Hematopoietic multipotent progenitor cell treated with erythropoietin and hydrocortisone succinate and interleukin-3 and kit ligand, for 8 days (in vitro differentiated cells): ENCODE measurements around the gene SLCO2A1.

Source experiments
- DNase-seq: peaks from one replicate; pipeline ENCODE4 v3.0.0-alpha.2; 2015

Gene SLCO2A1

GRCh38 chr3:133894353-133895207, 135.1 kb downstream of the SLCO2A1 start:
- DNase-seq, result no peak

- DNase-seq, result no peak
These were observed 135.9 kb downstream of the SLCO2A1 start for GRCh38 chr3:133893683-133894352.

- peak; percentile 99 for DNase-seq
These were observed 137.0 kb downstream of the SLCO2A1 start for GRCh38 chr3:133892541-133893231.

DNA sequence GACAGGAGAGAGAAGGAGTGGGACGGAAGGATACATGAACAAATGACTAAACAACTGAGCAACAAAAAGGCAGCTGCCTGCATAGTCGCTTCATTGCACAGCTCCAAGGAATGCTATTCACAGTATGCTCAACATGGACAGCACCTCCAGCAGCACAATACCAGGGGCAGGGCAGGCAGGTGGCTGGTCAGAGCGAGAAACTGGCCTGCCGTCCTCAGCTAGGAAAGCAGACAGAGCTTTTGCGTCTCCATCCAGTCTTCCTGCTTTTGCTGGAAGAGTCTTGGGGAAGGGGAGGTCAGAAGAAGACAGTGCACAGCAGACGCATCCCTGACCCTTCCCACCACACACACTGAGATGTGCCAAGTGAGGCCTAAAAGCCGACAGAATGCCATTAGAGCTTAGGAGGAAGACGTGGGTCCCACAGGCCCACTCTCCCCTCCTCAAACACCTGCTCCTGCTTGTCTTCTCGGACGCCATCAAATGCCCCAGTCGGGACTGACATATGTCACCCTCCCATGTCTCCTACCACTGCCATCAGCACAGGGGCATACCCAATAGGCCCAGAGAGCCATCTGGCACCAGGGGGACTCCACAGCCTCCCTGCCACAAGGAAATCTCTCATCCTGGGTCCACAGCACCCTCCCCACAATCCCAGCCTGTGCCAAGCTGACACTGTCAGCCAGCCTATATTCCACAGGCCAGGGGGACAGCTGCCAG, 137.9 kb downstream of the SLCO2A1 start:
- no peak for DNase-seq

DNA sequence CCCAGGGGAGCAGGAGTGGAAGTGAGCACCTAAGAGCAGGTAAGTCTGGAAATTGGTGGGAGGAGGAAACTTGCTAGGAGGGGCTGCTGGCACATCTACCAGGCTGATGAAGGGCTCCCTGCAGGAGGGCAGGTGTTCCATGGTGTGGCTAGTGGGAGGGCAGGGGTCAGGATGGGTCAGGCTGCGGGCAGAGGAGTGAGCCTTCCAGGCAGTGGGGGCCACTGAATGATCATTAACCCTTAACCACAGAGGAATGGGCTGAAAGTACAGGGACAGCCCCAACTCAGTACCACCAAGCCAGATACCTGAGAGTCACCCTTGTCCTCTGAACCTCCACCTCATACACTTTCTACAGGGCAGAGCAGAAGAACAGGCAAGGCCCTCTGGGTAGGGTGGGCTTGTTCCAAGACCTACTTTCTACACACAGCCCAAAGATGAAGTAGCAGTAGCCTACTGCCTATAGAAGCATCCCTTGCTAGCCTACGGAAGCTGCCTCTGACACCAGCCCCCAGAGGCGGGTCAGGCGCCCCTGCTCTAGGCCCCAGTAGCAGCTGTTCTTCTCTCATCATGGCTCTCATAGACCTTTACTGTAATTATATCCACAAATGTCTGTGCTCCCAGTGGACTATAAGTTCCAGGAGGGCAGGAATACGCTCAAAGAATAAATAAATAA, 138.6 kb downstream of the SLCO2A1 start:
- no peak for DNase-seq

- no peak for DNase-seq
These were observed 139.7 kb downstream of the SLCO2A1 start for GRCh38 chr3:133890037-133890436.

GRCh38 chr3:133888726-133889340, 140.9 kb downstream of the SLCO2A1 start:
- DNase-seq, result no peak

- DNase-seq, result no peak
These were observed 141.7 kb downstream of the SLCO2A1 start for GRCh38 chr3:133887803-133888703.

DNA sequence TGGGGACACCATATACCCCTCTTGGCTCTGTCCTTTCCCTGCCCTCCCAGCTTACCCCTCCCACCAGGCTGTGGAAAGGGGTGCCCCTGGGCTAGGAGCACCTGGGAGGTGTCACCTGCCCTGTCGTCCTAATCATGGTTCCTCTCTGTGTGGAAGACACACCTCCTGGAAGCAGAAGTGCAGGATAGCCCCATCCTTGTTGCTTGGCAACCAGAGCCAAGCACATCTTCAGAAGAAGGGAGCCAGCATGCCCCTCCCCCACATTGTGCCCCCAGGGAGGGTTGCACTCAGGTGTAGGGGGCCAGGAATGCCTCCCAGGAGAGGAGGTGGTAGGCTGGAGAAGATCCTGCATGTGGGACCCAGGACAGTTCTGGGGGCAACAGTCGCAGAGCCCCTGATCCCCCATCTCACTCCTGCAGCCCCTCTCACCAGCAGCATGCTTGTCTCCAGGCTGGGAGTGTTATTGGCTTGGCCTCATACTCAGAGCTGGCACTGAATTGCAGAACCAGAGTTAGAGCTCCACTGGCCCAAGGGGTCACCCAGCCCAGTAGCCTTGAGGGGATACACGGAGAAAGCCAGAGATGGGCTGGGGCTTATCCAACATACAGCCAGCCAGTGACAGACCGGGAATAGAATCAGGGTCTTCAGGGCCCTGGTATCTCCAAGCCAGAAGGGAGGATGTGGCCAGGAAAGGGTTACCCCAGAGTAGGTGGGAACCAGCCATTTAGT, 142.5 kb downstream of the SLCO2A1 start:
- DNase-seq, result no peak

DNA sequence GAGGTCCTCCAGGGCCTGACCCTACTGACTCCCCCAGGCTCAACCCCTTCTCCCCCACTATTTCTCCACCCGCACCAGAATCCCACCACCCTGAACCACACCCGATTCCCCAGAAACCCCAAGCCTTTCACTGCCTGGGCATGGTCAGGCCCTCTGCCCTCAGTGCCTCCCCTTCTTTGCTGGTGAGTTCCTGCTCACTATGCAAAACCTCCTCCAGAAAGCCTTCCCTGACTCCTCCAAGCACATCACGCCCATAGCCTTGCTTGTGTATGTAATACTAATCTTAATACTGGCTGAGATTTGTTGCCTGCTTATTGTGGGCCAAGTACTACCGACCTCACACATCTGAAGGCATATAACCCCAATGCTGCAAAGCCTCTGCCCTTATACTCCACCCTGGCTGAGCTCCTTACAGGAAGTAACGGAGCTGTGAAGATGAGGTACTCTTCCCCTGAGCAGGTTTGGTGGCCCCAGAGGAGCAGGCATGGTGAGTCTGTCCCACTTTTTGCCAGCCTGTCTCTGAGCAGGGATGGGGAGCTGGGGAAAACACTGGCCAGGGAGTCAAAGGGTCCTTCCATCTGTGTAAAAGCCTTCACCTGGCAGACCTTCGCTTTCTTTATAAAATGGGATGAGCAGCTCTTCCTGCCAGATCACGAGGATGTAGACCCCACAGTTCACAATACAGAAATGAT, 143.5 kb downstream of the SLCO2A1 start:
- no peak for DNase-seq

- DNase-seq, result no peak
These were observed 144.6 kb downstream of the SLCO2A1 start for GRCh38 chr3:133884887-133885711.

DNA sequence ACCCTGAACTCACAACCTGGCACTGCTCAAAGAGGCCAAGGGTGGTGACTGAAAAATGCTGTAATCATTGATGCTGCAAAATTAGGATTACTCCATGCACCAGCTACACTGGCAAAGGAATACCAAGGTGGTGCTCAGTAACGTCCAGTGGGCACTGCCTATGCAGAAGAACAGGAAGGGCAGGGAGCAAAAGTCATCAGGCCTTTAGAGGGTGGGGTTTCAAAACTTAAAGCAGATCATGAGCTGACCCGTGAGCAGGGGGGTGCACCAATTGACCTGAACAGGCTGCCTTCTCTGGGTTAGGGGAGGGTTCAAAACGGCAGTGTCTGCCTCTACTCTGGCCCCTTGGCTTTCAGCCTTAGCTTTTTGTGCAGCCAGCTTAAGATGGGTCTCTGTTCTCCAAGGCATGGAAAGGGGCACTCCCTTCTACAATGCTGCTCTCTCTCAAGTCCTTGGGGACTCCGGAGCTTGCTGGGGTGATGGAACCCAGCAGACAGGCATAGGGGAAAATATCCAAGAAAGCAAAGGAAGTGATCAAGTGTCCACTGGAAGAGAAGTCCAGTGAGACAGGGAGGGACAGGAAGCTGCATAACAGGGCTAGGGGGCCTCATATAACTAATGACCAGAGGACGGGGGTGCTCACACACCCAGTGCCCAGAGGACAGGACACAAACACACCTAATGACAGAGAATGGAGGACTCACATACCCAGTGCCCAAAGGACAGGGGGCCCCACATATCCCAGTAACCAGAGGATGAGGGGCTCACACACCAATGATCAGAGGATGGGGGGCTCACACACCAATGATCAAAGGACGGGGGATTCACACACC, 145.5 kb downstream of the SLCO2A1 start:
- DNase-seq, result peak; percentile 43

DNA sequence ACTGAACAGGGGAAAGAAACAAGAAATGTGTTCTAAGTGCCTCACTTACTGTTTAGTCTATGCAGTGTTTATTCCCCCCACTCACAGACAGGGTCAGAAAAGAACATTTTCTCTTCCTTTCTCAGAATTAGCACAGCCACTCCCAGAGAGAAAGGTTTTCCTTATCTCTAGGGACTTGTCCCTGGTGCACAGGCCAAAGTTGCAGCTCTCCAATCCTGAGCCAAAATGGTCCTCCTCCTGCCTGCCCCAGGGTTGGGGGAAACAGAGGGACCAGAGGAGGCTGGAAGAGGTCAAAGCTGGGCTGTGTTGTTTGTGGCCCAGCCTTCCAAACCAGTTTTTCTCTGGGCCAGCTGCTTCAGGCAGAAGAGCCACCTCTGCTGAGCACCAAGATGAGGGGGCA, 146.1 kb downstream of the SLCO2A1 start:
- DNase-seq, result peak; percentile 87

- DNase-seq, result no peak
These were observed 146.6 kb downstream of the SLCO2A1 start for GRCh38 chr3:133882986-133883586.

- no peak for DNase-seq
These were observed 147.5 kb downstream of the SLCO2A1 start for GRCh38 chr3:133881939-133882825.

DNA sequence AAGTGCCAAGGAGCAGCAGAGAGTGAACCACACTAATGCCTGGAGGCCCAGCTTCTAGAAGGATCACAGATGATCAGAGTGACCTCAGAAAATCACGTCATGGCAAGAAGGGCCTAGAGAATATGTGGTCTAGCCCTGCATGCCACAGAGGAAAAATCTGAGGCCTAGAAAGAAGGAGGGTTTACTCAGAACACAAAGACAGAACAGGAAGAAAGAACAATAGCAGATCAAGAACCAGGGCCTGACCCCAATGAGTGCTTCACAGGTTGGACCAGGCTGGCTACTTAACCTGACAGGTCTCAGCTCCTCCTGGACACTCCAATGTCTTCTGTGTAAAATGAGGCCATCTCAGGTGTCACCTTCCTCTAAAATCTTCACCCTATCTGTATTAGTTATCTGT, 148.2 kb downstream of the SLCO2A1 start:
- no peak for DNase-seq
